Measurements from ENCODE around the gene WASF2.
"Not testable (repeated sequence)": the region's sequence is repeated elsewhere in the genome, so short reads cannot be mapped to it uniquely, and the experiment has no call there.

The WASF2 gene

DNA sequence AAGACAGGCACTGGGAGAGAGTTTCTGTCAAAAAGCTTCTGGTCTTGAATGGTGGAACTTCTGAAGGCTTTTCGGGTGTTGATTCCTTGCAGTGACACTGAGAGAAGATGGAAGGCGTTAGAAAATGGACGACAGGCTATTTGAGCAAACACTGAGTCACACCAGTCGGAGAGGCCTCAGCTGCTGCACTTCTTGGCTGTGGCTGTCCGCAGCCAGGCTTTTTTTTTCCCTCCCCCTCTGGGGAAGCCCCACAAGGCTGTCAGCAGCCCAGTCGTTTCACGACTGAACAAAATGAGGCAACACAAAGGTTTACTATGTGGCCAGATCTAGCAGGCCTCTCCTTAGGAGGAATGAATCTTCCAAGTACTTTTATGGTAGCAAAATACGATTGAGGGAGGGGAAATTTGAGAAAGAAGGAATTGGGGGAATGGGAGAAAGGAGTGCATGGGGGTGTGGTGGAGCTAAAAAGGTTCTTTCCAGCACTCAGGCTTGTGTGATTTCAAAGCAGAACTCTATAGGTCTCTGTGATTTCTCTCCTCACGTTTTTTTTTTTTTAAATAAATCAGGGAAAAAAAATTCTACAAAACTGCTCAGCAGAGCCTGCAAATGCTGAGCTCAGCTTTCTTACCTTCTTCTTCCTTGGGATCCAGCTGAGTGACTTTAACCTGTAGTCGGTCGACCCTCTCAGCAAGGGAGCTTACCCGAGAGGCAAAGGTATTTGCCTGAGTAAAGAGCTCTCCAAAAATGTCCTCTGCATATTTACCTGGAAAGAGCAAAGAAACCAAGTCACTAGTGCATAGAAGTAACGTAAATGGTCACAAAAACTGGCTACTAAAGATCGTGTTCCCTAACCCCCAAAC is 71.4 kb downstream of the WASF2 start:
- H3K4me3 ChIP-seq (ENCODE audit: low read length), result no peak overlapping the region
- H3K36me3 ChIP-seq (ENCODE audit: control insufficient read depth, insufficient read depth, low read length), result peaks cover 15% of the 10 kb centered on the region
- H3K9me3 ChIP-seq (ENCODE audit: control insufficient read depth, low read length), result no peaks in the 10 kb centered on the region
- peak overlapping the region; percentile 36 for H3K9ac ChIP-seq (ENCODE audit: low read length)
- H3K4me1 ChIP-seq (ENCODE audit: control insufficient read depth, insufficient read depth, low read length), result peaks cover 36% of the 10 kb centered on the region
- H3K27me3 ChIP-seq (ENCODE audit: control insufficient read depth, insufficient read depth, low read length), result no peaks in the 10 kb centered on the region

DNA sequence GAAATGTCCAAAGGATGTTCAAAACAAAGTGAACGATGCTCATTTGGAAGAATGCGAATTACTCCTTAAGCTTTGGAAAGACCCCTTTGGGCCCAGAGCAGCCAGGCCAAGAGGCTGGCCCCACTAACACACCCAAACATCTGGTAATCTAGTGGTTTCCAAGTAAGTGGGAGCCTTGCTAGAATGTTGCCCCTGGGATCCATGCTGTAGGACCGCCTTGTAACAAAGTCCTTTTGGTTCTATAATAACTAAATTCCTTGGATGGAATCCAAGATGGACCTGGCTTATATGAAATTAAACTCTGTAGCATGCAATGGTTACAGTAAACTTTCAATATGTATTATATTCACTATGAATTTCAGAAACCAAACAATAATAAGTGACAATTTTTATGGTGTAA is 72.3 kb downstream of the WASF2 start:
- Histone ChIP-seq H3K4me1 (ENCODE audit: control insufficient read depth, insufficient read depth, low read length) (peaks cover 36% of the 10 kb centered on the region), H3K36me3 (ENCODE audit: control insufficient read depth, insufficient read depth, low read length) (peaks cover 15% of the 10 kb centered on the region)

DNA sequence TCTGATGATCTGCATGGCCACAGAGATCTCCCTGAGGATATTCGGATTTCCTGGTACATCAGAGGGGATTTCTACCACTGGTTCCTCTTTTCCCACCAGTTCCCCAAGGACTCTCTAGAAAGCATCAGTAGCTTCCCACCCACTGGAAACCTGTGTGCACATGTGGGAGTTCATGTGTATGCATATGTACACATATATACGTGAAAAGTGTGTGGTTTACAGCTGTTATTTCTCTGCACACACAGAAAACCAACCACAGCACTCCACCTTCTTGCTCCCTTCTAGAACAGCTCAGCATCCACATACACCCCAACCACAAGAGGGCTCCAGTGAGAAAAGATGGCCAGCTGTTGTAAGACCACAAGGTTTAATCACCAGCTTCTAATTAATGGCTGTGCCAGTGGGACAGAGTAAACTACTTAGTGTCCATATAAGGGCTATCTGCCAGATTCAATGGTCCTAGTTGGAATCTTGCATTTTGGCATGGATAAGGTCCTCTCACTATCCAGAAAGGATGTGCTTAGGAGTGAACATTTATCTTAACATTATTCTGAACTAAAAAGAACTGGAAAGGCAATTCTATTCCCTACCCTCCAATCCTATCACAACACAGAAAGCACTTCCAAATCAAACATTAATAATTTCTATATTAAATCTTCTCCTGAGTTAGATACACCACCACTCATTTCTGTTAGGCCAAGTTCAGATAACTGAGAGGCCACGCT is 73.4 kb downstream of the WASF2 start:
- Histone ChIP-seq H3K9me3 (ENCODE audit: control insufficient read depth, low read length) (no peaks in the 10 kb centered on the region), H3K36me3 (ENCODE audit: control insufficient read depth, insufficient read depth, low read length) (peaks cover 20% of the 10 kb centered on the region), H3K27me3 (ENCODE audit: control insufficient read depth, insufficient read depth, low read length) (no peaks in the 10 kb centered on the region), H3K4me3 (ENCODE audit: low read length) (no peak overlapping the region), H3K4me1 (ENCODE audit: control insufficient read depth, insufficient read depth, low read length) (peaks cover 36% of the 10 kb centered on the region), H3K9ac (ENCODE audit: low read length) (no peak overlapping the region)

More for the DNA sequence above, 72.3 kb downstream of the WASF2 start:
- Histone ChIP-seq H3K4me3 (ENCODE audit: low read length) (no peak overlapping the region), H3K9me3 (ENCODE audit: control insufficient read depth, low read length) (no peaks in the 10 kb centered on the region), H3K27me3 (ENCODE audit: control insufficient read depth, insufficient read depth, low read length) (no peaks in the 10 kb centered on the region), H3K9ac (ENCODE audit: low read length) (no peak overlapping the region)

DNA sequence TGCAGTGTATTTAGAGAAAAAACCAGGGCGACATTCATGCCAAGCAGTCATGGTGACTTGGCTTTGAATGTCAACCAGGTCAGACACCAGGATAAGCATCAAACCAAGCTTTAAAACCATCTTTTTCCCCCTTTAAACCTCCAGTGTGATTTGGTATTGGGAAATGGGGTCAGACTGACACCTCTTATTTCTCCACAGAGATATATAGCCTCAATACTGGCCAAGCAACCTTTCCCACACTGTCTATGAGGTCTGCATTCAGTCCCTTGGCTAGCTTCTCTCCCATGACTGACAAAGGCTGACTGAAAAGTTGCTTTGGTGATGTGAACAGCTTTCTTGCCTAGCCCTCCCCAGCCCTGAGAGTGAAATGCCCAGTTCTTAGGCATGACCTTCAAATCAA is 75.9 kb downstream of the WASF2 start:
- Histone ChIP-seq H3K27me3 (ENCODE audit: control insufficient read depth, insufficient read depth, low read length) (no peaks in the 10 kb centered on the region), H3K4me1 (ENCODE audit: control insufficient read depth, insufficient read depth, low read length) (peaks cover 30% of the 10 kb centered on the region)

DNA sequence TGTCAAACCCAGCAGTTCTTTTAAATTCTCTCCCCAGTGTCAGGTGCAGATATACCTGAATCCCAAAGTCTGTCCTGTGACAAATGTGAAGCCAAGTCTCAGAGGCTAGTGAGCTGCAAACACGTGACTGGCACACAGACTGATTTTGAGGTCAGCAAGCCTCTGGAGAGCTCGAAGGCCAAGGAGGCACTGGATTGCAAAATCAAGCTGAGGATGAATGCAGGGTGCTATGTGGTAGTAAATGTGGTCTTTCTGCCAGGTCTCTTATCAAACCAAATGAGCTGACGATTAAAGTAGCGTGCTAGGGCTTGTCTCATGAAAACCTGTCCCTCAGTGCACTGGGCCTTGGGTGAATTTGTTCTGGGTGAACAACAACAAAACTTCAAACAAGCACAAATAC is 77.0 kb downstream of the WASF2 start:
- Histone ChIP-seq H3K9ac (ENCODE audit: low read length) (no peak overlapping the region), H3K4me1 (ENCODE audit: control insufficient read depth, insufficient read depth, low read length) (peaks cover 19% of the 10 kb centered on the region), H3K36me3 (ENCODE audit: control insufficient read depth, insufficient read depth, low read length) (peaks cover 26% of the 10 kb centered on the region), H3K9me3 (ENCODE audit: control insufficient read depth, low read length) (no peaks in the 10 kb centered on the region), H3K4me3 (ENCODE audit: low read length) (no peak overlapping the region), H3K27me3 (ENCODE audit: control insufficient read depth, insufficient read depth, low read length) (no peaks in the 10 kb centered on the region)

More for the DNA sequence above, 75.9 kb downstream of the WASF2 start:
- H3K4me3 ChIP-seq (ENCODE audit: low read length), result no peak overlapping the region
- peaks cover 26% of the 10 kb centered on the region for H3K36me3 ChIP-seq (ENCODE audit: control insufficient read depth, insufficient read depth, low read length)
- H3K9me3 ChIP-seq (ENCODE audit: control insufficient read depth, low read length), result no peaks in the 10 kb centered on the region
- no peak overlapping the region for H3K9ac ChIP-seq (ENCODE audit: low read length)

DNA sequence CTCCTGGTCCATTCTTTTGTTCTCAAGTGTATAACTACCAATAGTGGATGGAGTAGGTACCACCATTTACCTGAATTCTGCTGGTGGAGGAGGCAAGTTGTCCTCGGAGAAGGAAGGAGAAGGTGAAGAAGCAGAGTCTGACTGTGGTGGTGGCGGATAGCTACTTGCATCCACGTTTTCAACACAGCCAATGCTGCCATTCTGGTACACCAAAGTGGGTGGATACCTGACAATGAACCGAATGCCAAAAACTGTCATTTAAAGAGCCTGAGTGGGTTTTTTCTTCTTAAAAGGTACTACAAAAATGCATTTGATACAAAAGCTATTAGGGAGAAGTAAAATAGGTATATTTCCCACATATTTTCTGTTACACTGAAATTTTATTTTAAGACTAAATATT is 77.5 kb downstream of the WASF2 start:
- no peak overlapping the region for H3K4me3 ChIP-seq (ENCODE audit: low read length)
- no peak overlapping the region for H3K9ac ChIP-seq (ENCODE audit: low read length)
- peaks cover 26% of the 10 kb centered on the region for H3K36me3 ChIP-seq (ENCODE audit: control insufficient read depth, insufficient read depth, low read length)
- peaks cover 14% of the 10 kb centered on the region for H3K4me1 ChIP-seq (ENCODE audit: control insufficient read depth, insufficient read depth, low read length)
- H3K27me3 ChIP-seq (ENCODE audit: control insufficient read depth, insufficient read depth, low read length), result no peaks in the 10 kb centered on the region
- H3K9me3 ChIP-seq (ENCODE audit: control insufficient read depth, low read length), result no peaks in the 10 kb centered on the region

DNA sequence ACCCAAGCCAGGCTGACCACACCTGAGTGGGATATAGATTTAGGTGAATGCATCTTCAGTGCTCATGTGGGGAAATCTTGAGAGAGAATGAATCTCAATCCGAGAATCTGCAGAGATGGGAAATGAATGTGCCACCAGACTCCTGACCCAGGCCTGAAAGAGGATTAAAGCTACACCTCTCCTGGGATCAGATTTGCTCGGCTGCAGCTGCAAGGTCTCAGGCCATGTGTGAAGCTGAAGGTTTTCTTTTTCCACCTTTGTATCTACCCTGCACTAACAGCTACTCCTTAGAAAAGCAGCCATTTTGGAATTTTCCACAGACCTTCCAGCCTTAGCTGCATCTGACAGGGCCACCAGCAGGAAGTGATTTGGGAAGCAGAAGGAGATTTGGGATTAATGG is 79.3 kb downstream of the WASF2 start:
- Histone ChIP-seq H3K27me3 (ENCODE audit: control insufficient read depth, insufficient read depth, low read length) (no peaks in the 10 kb centered on the region), H3K4me3 (ENCODE audit: low read length) (no peak overlapping the region), H3K9me3 (ENCODE audit: control insufficient read depth, low read length) (no peaks in the 10 kb centered on the region), H3K36me3 (ENCODE audit: control insufficient read depth, insufficient read depth, low read length) (peaks cover 20% of the 10 kb centered on the region), H3K4me1 (ENCODE audit: control insufficient read depth, insufficient read depth, low read length) (no peaks in the 10 kb centered on the region), H3K9ac (ENCODE audit: low read length) (no peak overlapping the region)

DNA sequence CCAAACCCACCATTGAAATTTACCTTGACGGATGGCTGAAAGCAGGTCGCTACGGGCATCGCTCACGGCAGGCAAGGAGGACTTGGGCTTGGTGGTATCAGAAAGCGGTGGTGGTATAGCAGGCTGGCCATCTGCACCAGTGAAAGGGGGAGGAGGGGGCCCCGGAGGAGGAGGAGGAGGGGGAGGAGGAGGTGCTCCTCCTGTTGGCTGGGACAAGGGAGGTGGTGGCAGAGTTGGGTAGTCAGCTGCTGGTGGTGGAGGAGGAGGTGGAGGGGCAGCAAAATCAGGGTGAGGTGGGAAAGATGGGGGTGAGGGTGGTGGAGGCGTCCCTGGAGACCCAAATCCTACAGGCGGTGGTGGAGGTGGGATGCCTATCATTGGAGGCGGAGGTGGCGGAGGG is 80.3 kb downstream of the WASF2 start:
- peaks cover 20% of the 10 kb centered on the region for H3K36me3 ChIP-seq (ENCODE audit: control insufficient read depth, insufficient read depth, low read length)
- H3K27me3 ChIP-seq (ENCODE audit: control insufficient read depth, insufficient read depth, low read length), result no peaks in the 10 kb centered on the region

DNA sequence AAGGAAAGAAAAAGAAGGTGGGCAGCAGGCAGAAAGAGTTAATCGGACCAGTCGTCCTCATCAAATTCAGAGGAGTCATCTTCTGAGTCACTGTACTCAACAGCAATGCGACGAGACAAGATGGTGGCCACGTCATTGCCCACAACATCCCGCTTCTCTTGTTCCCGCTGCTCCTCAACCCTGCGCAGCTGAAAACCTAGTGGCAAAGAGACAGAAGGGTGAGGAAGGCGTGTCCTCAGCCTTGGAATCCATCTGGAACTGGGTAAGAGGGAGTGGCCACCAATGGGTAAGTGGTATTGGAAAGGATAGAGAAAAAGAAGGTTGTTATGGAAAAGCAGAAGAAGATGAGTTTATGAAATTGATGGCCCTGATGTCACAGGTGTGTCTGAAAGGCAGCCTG is 81.8 kb downstream of the WASF2 start:
- H3K9ac ChIP-seq (ENCODE audit: low read length), result no peak overlapping the region
- no peaks in the 10 kb centered on the region for H3K9me3 ChIP-seq (ENCODE audit: control insufficient read depth, low read length)
- peaks cover 11% of the 10 kb centered on the region for H3K36me3 ChIP-seq (ENCODE audit: control insufficient read depth, insufficient read depth, low read length)
- no peaks in the 10 kb centered on the region for H3K27me3 ChIP-seq (ENCODE audit: control insufficient read depth, insufficient read depth, low read length)
- H3K4me3 ChIP-seq (ENCODE audit: low read length), result no peak overlapping the region
- H3K4me1 ChIP-seq (ENCODE audit: control insufficient read depth, insufficient read depth, low read length), result peaks cover 9% of the 10 kb centered on the region

More for the DNA sequence above, 80.3 kb downstream of the WASF2 start:
- no peak overlapping the region for H3K4me3 ChIP-seq (ENCODE audit: low read length)
- H3K9ac ChIP-seq (ENCODE audit: low read length), result no peak overlapping the region
- H3K4me1 ChIP-seq (ENCODE audit: control insufficient read depth, insufficient read depth, low read length), result no peaks in the 10 kb centered on the region
- no peaks in the 10 kb centered on the region for H3K9me3 ChIP-seq (ENCODE audit: control insufficient read depth, low read length)

DNA sequence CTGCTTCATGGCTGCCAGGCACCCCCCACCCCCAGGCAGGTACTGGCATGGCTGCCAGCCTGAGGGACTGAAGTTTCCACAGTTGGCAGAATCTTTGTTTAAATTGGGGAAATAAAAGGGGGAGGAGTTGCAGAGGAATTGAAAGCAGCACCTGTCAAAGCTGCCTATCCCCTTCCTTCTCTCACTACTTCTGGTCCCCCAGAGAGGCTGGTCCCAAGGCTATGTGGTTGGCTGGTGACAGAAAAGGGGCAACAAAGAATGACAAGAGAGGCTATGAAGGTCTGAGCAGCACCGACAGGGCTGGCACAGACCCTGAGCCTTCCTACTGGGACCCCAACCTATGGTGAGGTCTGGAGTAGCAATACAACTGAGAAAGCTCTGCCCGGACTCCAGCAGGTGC is 83.2 kb downstream of the WASF2 start:
- H3K36me3 ChIP-seq (ENCODE audit: control insufficient read depth, insufficient read depth, low read length); H3K4me3 ChIP-seq (ENCODE audit: low read length); H3K9me3 ChIP-seq (ENCODE audit: control insufficient read depth, low read length); H3K9ac ChIP-seq (ENCODE audit: low read length); H3K27me3 ChIP-seq (ENCODE audit: control insufficient read depth, insufficient read depth, low read length): not testable (repeated sequence)
- peaks cover 23% of the 10 kb centered on the region for H3K4me1 ChIP-seq (ENCODE audit: control insufficient read depth, insufficient read depth, low read length)

DNA sequence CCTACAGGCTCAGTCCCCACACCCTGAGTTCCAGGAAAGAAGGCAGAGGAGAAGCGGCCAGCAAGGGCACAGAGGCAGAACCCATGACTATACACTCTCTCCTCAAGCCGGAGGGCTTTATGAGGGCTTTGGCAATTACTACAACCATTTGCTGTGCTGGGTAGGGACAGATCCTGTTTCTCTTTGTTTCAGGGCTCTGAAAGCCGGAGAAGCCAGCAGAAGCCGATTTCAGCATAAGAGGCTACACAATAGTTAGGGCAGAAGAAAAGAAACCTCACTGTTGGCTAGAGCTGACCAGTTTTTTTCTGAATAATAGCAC is 83.6 kb downstream of the WASF2 start:
- H3K36me3 ChIP-seq (ENCODE audit: control insufficient read depth, insufficient read depth, low read length), result peaks cover 6% of the 10 kb centered on the region
- H3K4me3 ChIP-seq (ENCODE audit: low read length), result no peak overlapping the region
- no peak overlapping the region for H3K9ac ChIP-seq (ENCODE audit: low read length)
- H3K9me3 ChIP-seq (ENCODE audit: control insufficient read depth, low read length), result no peaks in the 10 kb centered on the region
- H3K4me1 ChIP-seq (ENCODE audit: control insufficient read depth, insufficient read depth, low read length), result peaks cover 28% of the 10 kb centered on the region
- H3K27me3 ChIP-seq (ENCODE audit: control insufficient read depth, insufficient read depth, low read length), result no peaks in the 10 kb centered on the region

DNA sequence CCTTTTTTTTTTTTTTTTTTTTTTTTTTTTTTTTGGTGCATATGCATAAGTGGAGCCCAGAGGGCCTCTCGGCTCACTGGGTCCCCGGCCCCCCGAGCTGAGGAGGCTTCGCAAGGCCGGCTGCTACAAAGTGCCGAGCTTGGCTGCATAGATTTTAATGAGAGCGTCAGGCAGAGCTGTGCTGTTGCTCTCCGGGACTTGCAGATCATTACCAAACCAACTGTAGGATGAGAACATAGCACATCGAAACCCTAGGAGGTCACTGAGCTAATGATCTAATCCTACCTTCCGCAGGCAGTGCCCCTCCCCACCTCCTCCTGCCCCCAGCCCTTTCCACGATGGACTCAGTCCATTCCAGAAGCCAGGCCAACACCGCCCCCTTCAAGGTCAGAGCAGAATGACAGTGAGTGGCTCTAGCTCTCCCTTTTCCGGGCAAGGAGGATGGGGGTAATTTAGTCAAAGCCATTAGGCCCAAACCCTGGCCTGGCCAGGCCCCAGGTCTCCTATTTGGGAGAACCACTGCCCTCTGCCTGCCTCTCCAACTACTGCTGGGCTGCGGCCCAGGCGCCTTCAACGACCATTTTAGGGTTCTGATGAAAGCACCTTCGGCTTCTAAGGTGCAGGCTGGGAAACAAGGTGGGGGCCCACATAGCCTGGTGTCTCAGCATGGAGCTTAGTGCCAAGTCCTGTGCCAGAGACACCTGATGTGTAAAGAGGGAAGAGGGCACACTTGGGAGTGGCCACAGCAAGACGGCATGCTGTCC is 84.2 kb downstream of the WASF2 start:
- peaks cover 33% of the 10 kb centered on the region for H3K4me1 ChIP-seq (ENCODE audit: control insufficient read depth, insufficient read depth, low read length)
- H3K9me3 ChIP-seq (ENCODE audit: control insufficient read depth, low read length); H3K36me3 ChIP-seq (ENCODE audit: control insufficient read depth, insufficient read depth, low read length); H3K4me3 ChIP-seq (ENCODE audit: low read length); H3K27me3 ChIP-seq (ENCODE audit: control insufficient read depth, insufficient read depth, low read length); H3K9ac ChIP-seq (ENCODE audit: low read length): not testable (repeated sequence)
